Measurements from ENCODE around the gene UNC5B.

Gene UNC5B

DNA sequence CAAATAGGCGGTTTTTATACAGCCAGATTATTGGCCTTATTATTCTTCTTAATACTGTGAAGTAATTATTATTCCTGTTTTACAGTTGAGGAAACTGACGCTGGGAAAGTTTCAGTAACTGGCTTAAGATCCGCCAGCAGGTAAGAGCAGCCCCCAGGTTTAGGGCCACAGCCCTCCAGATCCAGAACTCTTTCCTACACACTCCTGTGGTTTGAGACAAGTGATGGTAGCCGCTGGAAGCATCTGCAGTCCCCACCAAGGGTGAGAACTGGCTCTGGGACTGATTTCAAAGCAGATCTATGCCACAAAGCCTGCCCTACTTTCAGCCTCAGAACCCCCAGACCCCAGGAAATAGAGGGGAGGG lies 3.0 kb upstream of the UNC5B start:
- Histone ChIP-seq H3K9ac (ENCODE audit: low read depth, low read length) (no peak overlapping the region), H4K20me1 (ENCODE audit: insufficient read depth, low read length) (peaks cover 12% of the 10 kb centered on the region), H3K79me2 (ENCODE audit: insufficient read depth, low read length) (no peaks in the 10 kb centered on the region), H3K27ac (ENCODE audit: low read length) (no peak overlapping the region), H3K9me3 (ENCODE audit: insufficient read depth, low read length, severe bottlenecking) (no peaks in the 10 kb centered on the region), H3K36me3 (ENCODE audit: insufficient read depth, low read length) (no peaks in the 10 kb centered on the region), H3K27me3 (ENCODE audit: insufficient read depth, low read length, poor library complexity) (peaks cover 66% of the 10 kb centered on the region), H3K4me2 (ENCODE audit: insufficient read depth, low read length) (no peak overlapping the region), H2AFZ (ENCODE audit: low read depth, low read length) (no peak overlapping the region), H3K4me3 (ENCODE audit: low read depth in 1 of 2, low read length in 2 of 2) (no peak overlapping the region), H3K4me1 (ENCODE audit: insufficient read depth, low read length) (peaks cover 15% of the 10 kb centered on the region)
- ATAC-seq (ENCODE audit: insufficient read depth, low read depth) (no peak), DNase-seq (no peak)
- no peak for TF ChIP-seq EZH2 (IDR thresholded peaks at IDR 0.05; ENCODE audit: borderline replicate concordance, low read depth, low read length, severe bottlenecking)
- TF ChIP-seq, protein P1, sequence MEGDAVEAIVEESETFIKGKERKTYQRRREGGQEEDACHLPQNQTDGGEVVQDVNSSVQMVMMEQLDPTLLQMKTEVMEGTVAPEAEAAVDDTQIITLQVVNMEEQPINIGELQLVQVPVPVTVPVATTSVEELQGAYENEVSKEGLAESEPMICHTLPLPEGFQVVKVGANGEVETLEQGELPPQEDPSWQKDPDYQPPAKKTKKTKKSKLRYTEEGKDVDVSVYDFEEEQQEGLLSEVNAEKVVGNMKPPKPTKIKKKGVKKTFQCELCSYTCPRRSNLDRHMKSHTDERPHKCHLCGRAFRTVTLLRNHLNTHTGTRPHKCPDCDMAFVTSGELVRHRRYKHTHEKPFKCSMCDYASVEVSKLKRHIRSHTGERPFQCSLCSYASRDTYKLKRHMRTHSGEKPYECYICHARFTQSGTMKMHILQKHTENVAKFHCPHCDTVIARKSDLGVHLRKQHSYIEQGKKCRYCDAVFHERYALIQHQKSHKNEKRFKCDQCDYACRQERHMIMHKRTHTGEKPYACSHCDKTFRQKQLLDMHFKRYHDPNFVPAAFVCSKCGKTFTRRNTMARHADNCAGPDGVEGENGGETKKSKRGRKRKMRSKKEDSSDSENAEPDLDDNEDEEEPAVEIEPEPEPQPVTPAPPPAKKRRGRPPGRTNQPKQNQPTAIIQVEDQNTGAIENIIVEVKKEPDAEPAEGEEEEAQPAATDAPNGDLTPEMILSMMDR (IDR thresholded peaks at IDR 0.05; ENCODE audit: borderline replicate concordance, extremely low read depth, low read length, poor library complexity, severe bottlenecking): no peak

DNA sequence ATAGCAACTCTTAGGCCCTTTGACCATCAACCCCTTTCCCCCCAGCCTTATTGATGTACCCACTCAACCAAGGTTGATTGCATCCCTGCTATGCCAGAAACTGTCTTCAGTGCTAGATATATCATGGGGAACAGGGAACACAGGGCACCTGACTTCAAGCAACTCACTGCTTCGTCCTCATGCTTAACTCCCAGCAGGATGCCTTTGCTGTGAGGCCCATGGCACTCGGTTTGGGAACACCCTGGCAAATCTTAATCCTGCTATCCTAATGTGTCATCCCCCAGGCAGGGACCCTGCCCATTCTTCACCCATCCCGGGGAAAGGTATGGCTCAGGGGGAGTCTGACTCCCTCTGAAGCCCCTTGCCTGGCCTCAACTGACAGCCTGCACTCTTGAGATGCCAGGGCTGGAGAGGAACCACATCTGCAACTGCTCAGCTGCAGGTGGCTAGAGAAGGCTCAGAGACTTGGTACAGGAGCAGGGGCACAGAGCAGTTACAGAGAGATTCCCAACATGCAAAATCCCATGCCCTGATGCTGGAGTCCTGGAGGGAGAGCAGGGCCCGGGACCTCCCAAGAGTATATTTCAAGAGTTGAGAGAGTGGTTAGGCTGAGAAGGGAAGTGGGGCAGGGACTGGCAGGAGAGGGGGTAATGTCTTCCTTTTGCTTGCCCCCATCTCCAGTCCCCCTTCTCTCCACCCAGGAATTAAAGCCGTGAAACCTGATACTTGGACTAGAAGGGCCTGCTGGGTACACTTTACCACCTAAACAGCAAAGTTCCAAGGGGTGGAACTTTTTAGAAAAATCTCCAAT lies 2.4 kb upstream of the UNC5B start:
- Histone ChIP-seq H2AFZ (ENCODE audit: low read depth, low read length) (no peak overlapping the region), H3K4me1 (ENCODE audit: insufficient read depth, low read length) (peaks cover 15% of the 10 kb centered on the region), H3K9me3 (ENCODE audit: insufficient read depth, low read length, severe bottlenecking) (no peaks in the 10 kb centered on the region), H3K27ac (ENCODE audit: low read length) (no peak overlapping the region), H3K4me2 (ENCODE audit: insufficient read depth, low read length) (no peak overlapping the region), H3K4me3 (ENCODE audit: low read depth in 1 of 2, low read length in 2 of 2) (no peak overlapping the region), H3K27me3 (ENCODE audit: insufficient read depth, low read length, poor library complexity) (peaks cover 69% of the 10 kb centered on the region), H3K9ac (ENCODE audit: low read depth, low read length) (no peak overlapping the region), H3K36me3 (ENCODE audit: insufficient read depth, low read length) (no peaks in the 10 kb centered on the region), H4K20me1 (ENCODE audit: insufficient read depth, low read length) (peaks cover 12% of the 10 kb centered on the region), H3K79me2 (ENCODE audit: insufficient read depth, low read length) (no peaks in the 10 kb centered on the region)
- no peak for DNase-seq
- no peak for TF ChIP-seq EZH2 (IDR thresholded peaks at IDR 0.05; ENCODE audit: borderline replicate concordance, low read depth, low read length, severe bottlenecking)
- TF ChIP-seq, protein P1 (IDR thresholded peaks at IDR 0.05; ENCODE audit: borderline replicate concordance, extremely low read depth, low read length, poor library complexity, severe bottlenecking): peak; percentile 2
- no peak for ATAC-seq (ENCODE audit: insufficient read depth, low read depth)

DNA sequence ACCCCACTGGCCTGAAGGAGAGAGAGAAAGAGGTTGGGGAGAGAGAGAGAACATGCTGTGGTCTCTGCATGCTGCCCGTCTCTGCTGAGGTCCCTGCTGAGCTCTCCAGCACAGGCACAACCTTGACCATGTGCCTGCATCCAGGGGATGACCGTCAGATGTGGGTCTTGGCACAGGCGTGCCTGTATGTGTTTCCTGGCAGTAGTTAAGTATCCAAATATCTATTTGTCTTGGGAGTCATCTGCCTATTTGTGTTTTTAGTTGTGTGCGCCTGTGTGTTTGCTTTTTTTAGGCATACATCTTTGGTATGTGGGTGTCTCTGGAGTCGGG lies 1.9 kb upstream of the UNC5B start:
- Histone ChIP-seq H4K20me1 (ENCODE audit: insufficient read depth, low read length) (peaks cover 12% of the 10 kb centered on the region), H3K4me2 (ENCODE audit: insufficient read depth, low read length) (no peak overlapping the region), H3K4me3 (ENCODE audit: low read depth in 1 of 2, low read length in 2 of 2) (no peak overlapping the region), H3K4me1 (ENCODE audit: insufficient read depth, low read length) (peaks cover 15% of the 10 kb centered on the region), H3K27me3 (ENCODE audit: insufficient read depth, low read length, poor library complexity) (peaks cover 70% of the 10 kb centered on the region), H2AFZ (ENCODE audit: low read depth, low read length) (no peak overlapping the region), H3K79me2 (ENCODE audit: insufficient read depth, low read length) (no peaks in the 10 kb centered on the region), H3K36me3 (ENCODE audit: insufficient read depth, low read length) (no peaks in the 10 kb centered on the region), H3K9ac (ENCODE audit: low read depth, low read length) (no peak overlapping the region), H3K9me3 (ENCODE audit: insufficient read depth, low read length, severe bottlenecking) (no peaks in the 10 kb centered on the region), H3K27ac (ENCODE audit: low read length) (no peak overlapping the region)
- DNase-seq: no peak
- ATAC-seq (ENCODE audit: insufficient read depth, low read depth): no peak
- TF ChIP-seq, protein P1 (IDR thresholded peaks at IDR 0.05; ENCODE audit: borderline replicate concordance, extremely low read depth, low read length, poor library complexity, severe bottlenecking): no peak
- TF ChIP-seq EZH2 (IDR thresholded peaks at IDR 0.05; ENCODE audit: borderline replicate concordance, low read depth, low read length, severe bottlenecking): no peak
